T-helper 17 cell (primary cell): ENCODE measurements around the gene PLD5. TPM values are rescaled to one million over a fixed set of nuclear protein-coding genes. Genes with fewer than 3 reads are reported as not detected.
"Not testable (repeated sequence)": the region's sequence is repeated elsewhere in the genome, so short reads cannot be mapped to it uniquely, and the experiment has no call there.

Source experiments
- ATAC-seq: fragments of 150-1000 bp; cut with Tn5 transposase; 2 replicates; pipeline ENCODE4 v1.10.0; 2021; ENCODE audit warnings: mild to moderate bottlenecking, moderate library complexity
- DNase-seq, 3 donors: peaks; one replicate each; pipeline versions ENCODE4 v3.0.0 to v3.0.0-alpha.2; 2020 to 2021
- H3K9me3 ChIP-seq: one replicate; pipeline ENCODE4 v1.7.0; 2013; ENCODE audit warnings: low read length, mild to moderate bottlenecking; ENCODE audit not compliant: control insufficient read depth, poor library complexity, severe bottlenecking
- H3K27ac Mint-ChIP-seq: one replicate; pipeline ENCODE4 v1.8.0; 2022; ENCODE audit warnings: mild to moderate bottlenecking, moderate library complexity, mixed read lengths
- H3K27me3 Mint-ChIP-seq: one replicate; pipeline ENCODE4 v1.8.0; 2022; ENCODE audit warnings: mixed read lengths
- H3K36me3 Mint-ChIP-seq: one replicate; pipeline ENCODE4 v1.8.0; 2022; ENCODE audit warnings: low read depth, mixed read lengths
- H3K4me1 Mint-ChIP-seq: one replicate; pipeline ENCODE4 v1.8.0; 2022; ENCODE audit warnings: mild to moderate bottlenecking, mixed read lengths
- H3K4me3 Mint-ChIP-seq: one replicate; pipeline ENCODE4 v1.8.0; 2022; ENCODE audit warnings: mild to moderate bottlenecking, moderate library complexity, mixed read lengths
- total RNA-seq, 4 donors: library from RNA in 2 of 4; stranded (reverse) in 2 of 4; gene quantifications; one replicate each; pipeline ENCODE4 v1.2.3 and lab custom pipeline; 2022 to 2026

Gene PLD5
- total RNA-seq, 2 donors from 2014 or later, result not detected

GRCh38 chr1:242224878-242225766, 299.4 kb downstream of the PLD5 start:
- H3K9me3 ChIP-seq, H3K27me3 Mint-ChIP-seq, H3K36me3 Mint-ChIP-seq, H3K4me3 Mint-ChIP-seq, H3K27ac Mint-ChIP-seq, ATAC-seq, DNase-seq, H3K4me1 Mint-ChIP-seq: not testable (repeated sequence)

GRCh38 chr1:242224461-242224860, 300.0 kb downstream of the PLD5 start:
- H3K4me3 Mint-ChIP-seq, result no peak overlapping the region
- H3K4me1 Mint-ChIP-seq, result no peaks in the 10 kb centered on the region
- DNase-seq (no peak), ATAC-seq (no peak)
- H3K27me3 Mint-ChIP-seq, result no peaks in the 10 kb centered on the region
- no peaks in the 10 kb centered on the region for H3K36me3 Mint-ChIP-seq
- no peak overlapping the region for H3K27ac Mint-ChIP-seq
- H3K9me3 ChIP-seq, result no peaks in the 10 kb centered on the region

DNA sequence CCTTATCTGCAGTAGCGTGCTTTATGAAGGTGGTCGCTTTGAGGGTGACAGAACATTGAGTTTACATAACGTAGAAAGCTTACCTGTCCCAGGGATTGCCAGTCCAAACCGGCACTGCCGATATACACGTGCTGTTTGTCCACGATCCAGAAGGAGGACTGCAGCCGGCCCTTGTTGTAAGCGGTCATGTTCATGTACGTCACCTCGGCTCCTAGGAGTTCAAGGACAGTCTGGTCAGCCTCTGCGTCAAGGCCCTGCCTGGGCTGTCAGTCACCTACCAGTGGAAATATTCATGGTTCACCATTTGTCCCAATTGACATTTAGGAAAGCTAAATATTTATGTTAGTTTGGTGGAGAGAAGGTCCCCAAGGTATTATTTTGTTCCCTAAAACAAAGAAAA, 304.6 kb downstream of the PLD5 start:
- Mint-ChIP-seq H3K27ac (no peak overlapping the region), H3K4me1 (no peaks in the 10 kb centered on the region), H3K27me3 (no peaks in the 10 kb centered on the region), H3K4me3 (no peak overlapping the region), H3K36me3 (no peaks in the 10 kb centered on the region)
- ATAC-seq (no peak), DNase-seq (no peak)
- H3K9me3 ChIP-seq, result no peaks in the 10 kb centered on the region

GRCh38 chr1:242219298-242219901, 305.1 kb downstream of the PLD5 start:
- H3K27ac Mint-ChIP-seq, result no peak overlapping the region
- H3K36me3 Mint-ChIP-seq, result no peaks in the 10 kb centered on the region
- H3K4me3 Mint-ChIP-seq, result no peak overlapping the region
- no peaks in the 10 kb centered on the region for H3K27me3 Mint-ChIP-seq
- no peak for DNase-seq
- no peaks in the 10 kb centered on the region for H3K4me1 Mint-ChIP-seq
- no peak for ATAC-seq
- no peaks in the 10 kb centered on the region for H3K9me3 ChIP-seq

DNA sequence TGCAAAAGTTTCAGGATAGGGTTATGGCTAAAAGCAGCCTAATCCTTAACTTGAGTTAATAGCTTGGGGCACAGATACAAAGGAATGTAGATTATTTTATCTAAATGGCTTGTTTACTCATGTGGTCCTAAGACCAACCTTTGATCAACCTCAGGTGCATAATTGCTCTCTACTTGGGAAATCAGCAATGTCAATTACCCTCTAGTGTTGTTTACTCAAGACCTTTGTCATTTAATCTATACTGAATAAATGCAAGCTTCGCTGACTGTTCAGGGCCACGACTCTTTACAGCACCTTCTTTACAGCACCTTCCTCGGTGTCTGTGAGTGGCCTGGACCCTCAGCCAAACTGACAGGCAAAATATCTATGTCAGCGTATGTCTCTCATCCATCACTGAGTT, 308.1 kb downstream of the PLD5 start:
- no peaks in the 10 kb centered on the region for H3K9me3 ChIP-seq
- Mint-ChIP-seq H3K4me1 (no peaks in the 10 kb centered on the region), H3K36me3 (no peaks in the 10 kb centered on the region), H3K4me3 (no peak overlapping the region), H3K27ac (no peak overlapping the region), H3K27me3 (no peaks in the 10 kb centered on the region)
- no peak for ATAC-seq
- no peak for DNase-seq

- ATAC-seq, H3K4me1 Mint-ChIP-seq, DNase-seq, H3K9me3 ChIP-seq, H3K27me3 Mint-ChIP-seq, H3K4me3 Mint-ChIP-seq, H3K27ac Mint-ChIP-seq, H3K36me3 Mint-ChIP-seq: not testable (repeated sequence)
Measured at GRCh38 chr1:242214455-242214854, 310.0 kb downstream of the PLD5 start.

- not testable (repeated sequence) for H3K4me3 Mint-ChIP-seq, DNase-seq, H3K36me3 Mint-ChIP-seq, H3K27me3 Mint-ChIP-seq, H3K4me1 Mint-ChIP-seq, H3K9me3 ChIP-seq, ATAC-seq, H3K27ac Mint-ChIP-seq
Measured at GRCh38 chr1:242212961-242213360, 311.5 kb downstream of the PLD5 start.

- DNase-seq (no peak), ATAC-seq (no peak)
- H3K27ac Mint-ChIP-seq, result no peak overlapping the region
- H3K27me3 Mint-ChIP-seq, result peaks cover 7% of the 10 kb centered on the region
- no peaks in the 10 kb centered on the region for H3K9me3 ChIP-seq
- no peak overlapping the region for H3K4me3 Mint-ChIP-seq
- H3K36me3 Mint-ChIP-seq, result no peaks in the 10 kb centered on the region
- H3K4me1 Mint-ChIP-seq, result no peaks in the 10 kb centered on the region
Measured at GRCh38 chr1:242212401-242212800, 312.1 kb downstream of the PLD5 start.

DNA sequence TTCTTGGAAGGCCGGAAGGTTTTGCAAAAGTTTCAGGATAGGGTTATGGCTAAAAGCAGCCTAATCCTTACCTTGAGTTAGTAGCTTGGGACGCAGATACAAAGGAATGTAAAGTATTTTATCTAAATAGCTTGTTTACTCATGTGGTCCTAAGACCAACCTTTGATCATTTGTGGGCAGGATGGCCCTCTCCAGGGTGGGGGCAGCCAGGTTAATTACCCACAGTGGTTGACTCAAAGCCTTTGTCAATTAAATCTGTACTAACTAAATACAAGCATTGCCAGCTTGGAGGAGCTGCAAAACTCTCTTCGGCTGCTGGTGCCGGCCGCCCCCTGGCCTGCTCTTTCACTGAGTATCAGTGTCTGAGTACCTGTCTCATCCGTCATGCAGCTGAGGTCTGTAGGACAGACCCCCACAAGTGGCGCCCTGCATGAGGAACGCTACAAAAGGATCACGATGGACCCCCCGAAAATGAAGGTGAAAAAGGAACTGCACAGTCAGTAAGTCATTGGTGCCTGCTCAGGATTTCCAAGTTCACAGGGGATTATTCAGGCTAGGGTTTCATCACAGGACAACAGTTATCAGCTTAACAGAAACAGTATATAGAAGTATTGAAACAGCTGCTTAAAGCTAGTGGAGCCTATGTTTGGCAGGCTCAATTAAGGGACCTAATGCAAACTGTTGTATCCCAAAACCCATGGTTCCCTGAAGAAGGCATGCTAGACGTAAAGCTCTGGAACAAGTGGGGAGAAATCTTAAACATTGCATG, 313.1 kb downstream of the PLD5 start:
- Mint-ChIP-seq H3K4me3 (no peak overlapping the region), H3K36me3 (no peaks in the 10 kb centered on the region)
- ATAC-seq, result no peak

GRCh38 chr1:242210316-242210715, 314.2 kb downstream of the PLD5 start:
- not testable (repeated sequence) for H3K4me3 Mint-ChIP-seq, H3K4me1 Mint-ChIP-seq, H3K9me3 ChIP-seq, H3K27ac Mint-ChIP-seq, H3K27me3 Mint-ChIP-seq, H3K36me3 Mint-ChIP-seq, DNase-seq, ATAC-seq

More for the DNA sequence above, 313.1 kb downstream of the PLD5 start:
- peaks cover 7% of the 10 kb centered on the region for H3K27me3 Mint-ChIP-seq
- H3K4me1 Mint-ChIP-seq, result no peaks in the 10 kb centered on the region
- H3K9me3 ChIP-seq, result no peaks in the 10 kb centered on the region
- no peak for DNase-seq
- H3K27ac Mint-ChIP-seq, result no peak overlapping the region

DNA sequence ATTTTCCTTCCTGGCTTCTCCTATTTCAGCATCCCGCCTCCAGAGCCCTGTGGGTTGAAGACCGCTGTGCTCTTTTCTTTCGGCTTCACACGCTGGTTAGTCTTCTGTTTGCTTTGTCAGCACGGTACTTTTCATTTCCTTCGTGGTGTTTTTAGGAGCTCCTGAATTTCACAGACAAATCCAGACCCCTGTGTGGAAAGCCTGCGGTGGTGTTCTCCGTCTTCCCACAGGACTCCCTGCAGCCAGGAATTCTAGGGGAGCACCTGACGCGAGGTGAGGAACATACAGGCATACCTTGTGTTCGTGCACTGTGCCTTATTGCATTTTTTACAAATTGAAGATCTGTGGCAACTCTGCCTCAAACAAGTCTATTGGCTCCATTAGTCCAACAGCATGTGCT, 315.4 kb downstream of the PLD5 start:
- ATAC-seq, result no peak
- H3K9me3 ChIP-seq, result no peaks in the 10 kb centered on the region
- H3K4me3 Mint-ChIP-seq, result no peak overlapping the region
- H3K36me3 Mint-ChIP-seq, result no peaks in the 10 kb centered on the region
- H3K4me1 Mint-ChIP-seq, result no peaks in the 10 kb centered on the region
- peaks cover 7% of the 10 kb centered on the region for H3K27me3 Mint-ChIP-seq
- no peak for DNase-seq
- H3K27ac Mint-ChIP-seq, result no peak overlapping the region

- no peaks in the 10 kb centered on the region for H3K4me1 Mint-ChIP-seq
- H3K27ac Mint-ChIP-seq, result no peak overlapping the region
- H3K4me3 Mint-ChIP-seq, result no peak overlapping the region
- H3K27me3 Mint-ChIP-seq, result peaks cover 7% of the 10 kb centered on the region
- no peaks in the 10 kb centered on the region for H3K9me3 ChIP-seq
- ATAC-seq (no peak), DNase-seq (no peak)
- no peaks in the 10 kb centered on the region for H3K36me3 Mint-ChIP-seq
Measured at GRCh38 chr1:242208021-242208420, 316.5 kb downstream of the PLD5 start.

DNA sequence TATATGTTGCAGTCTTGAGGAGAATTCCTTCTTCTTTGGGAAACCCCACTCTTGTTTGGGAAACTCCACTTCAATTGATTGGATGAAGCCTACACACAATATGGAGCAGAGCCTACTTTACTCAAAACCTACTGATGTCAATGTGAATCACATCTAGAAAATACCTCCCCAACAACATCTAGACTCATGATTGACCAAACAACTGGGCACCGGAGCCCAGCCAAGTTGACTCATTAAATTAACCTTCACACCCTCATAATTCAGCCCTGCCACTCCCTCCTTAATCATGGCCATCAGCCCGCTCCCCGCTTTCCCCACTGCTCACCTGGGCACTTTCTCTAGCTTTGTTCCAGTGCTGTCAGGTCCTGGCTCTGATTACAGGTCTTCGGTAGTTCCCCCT, 317.5 kb downstream of the PLD5 start:
- ATAC-seq (no peak), DNase-seq (no peak)
- no peaks in the 10 kb centered on the region for H3K36me3 Mint-ChIP-seq
- H3K27ac Mint-ChIP-seq, result no peak overlapping the region
- H3K9me3 ChIP-seq, result no peaks in the 10 kb centered on the region
- no peaks in the 10 kb centered on the region for H3K4me1 Mint-ChIP-seq
- H3K27me3 Mint-ChIP-seq, result peaks cover 7% of the 10 kb centered on the region
- no peak overlapping the region for H3K4me3 Mint-ChIP-seq
